K562 (cell line): ENCODE results near the gene DHX8. TPM values are rescaled to one million over a fixed set of nuclear protein-coding genes. Genes with fewer than 3 reads are reported as not detected.

ENCODE experiments used
- HCFC1 ChIP-seq: IDR thresholded peaks from 2 replicates; pipeline ENCODE4 v1.6.1; 2012; ENCODE audit warnings: low read depth, low read length, improper control_type of control experiment
- HDAC2 ChIP-seq: fragments of 450-650 bp; IDR thresholded peaks from 2 replicates; pipeline ENCODE4 v1.6.1; 2016; ENCODE audit warnings: mild to moderate bottlenecking
- HMG20B ChIP-seq: fragments of 250-450 bp; sonication (Bioruptor Pico); IDR thresholded peaks from 2 replicates; pipeline ENCODE4 v1.5.0; 2021; ENCODE audit warnings: mild to moderate bottlenecking
- MAZ ChIP-seq, 2 experiments: fragments of 450-650 bp in 1 of 2; sonication (generic) in 1 of 2; formaldehyde crosslinking; IDR thresholded peaks in 1 of 2; conservative IDR thresholded peaks in 1 of 2; 2 replicates each; pipeline versions ENCODE4 v1.4.0 to v1.5.0; 2020; ENCODE audit warnings: mild to moderate bottlenecking in 1 of 2, missing genetic modification reagents in 1 of 2
- MCM2 ChIP-seq: fragments of 450-650 bp; IDR thresholded peaks from 2 replicates; pipeline ENCODE4 v1.6.1; 2017; ENCODE audit warnings: low read depth, mild to moderate bottlenecking
- MEIS2 ChIP-seq: fragments of 450-650 bp; IDR thresholded peaks from 2 replicates; pipeline ENCODE4 v1.6.1; 2014; ENCODE audit warnings: mild to moderate bottlenecking; ENCODE audit not compliant: partially characterized antibody
- MNT ChIP-seq, 2 experiments: fragments of 450-650 bp; conservative IDR thresholded peaks; 2 replicates each; pipeline ENCODE4 v1.6.1; 2017; ENCODE audit warnings: mild to moderate bottlenecking in 2 of 2, moderate library complexity in 2 of 2
- MTA3 ChIP-seq: fragments of 450-650 bp; formaldehyde crosslinking; IDR thresholded peaks from 2 replicates; pipeline ENCODE4 v1.6.1; 2017; ENCODE audit warnings: mild to moderate bottlenecking, borderline replicate concordance
- NUFIP1 ChIP-seq: fragments of 450-650 bp; IDR thresholded peaks from 2 replicates; pipeline ENCODE4 v1.6.1; 2018; ENCODE audit not compliant: partially characterized antibody
- TRIM28 ChIP-seq: fragments of 450-650 bp; IDR thresholded peaks from 2 replicates; pipeline ENCODE4 v1.6.1; 2017
- YY1 ChIP-seq, 3 experiments: IDR thresholded peaks; 2 replicates each; pipeline ENCODE4 v1.6.1; 2011; ENCODE audit warnings: low read length in 2 of 3, mild to moderate bottlenecking in 2 of 3, moderate library complexity in 2 of 3, borderline replicate concordance in 1 of 3, control low read depth in 1 of 3, low read depth in 1 of 3; ENCODE audit not compliant: insufficient read depth in 3 of 3, insufficient replicate concordance in 2 of 3, control insufficient read depth in 1 of 3, insufficient read length in 1 of 3; ENCODE audit errors: extremely low read depth in 1 of 3
- ZNF12 ChIP-seq: sonication (generic); formaldehyde crosslinking; IDR thresholded peaks from 2 replicates; pipeline ENCODE4 v1.4.0; 2020; ENCODE audit warnings: mild to moderate bottlenecking, missing genetic modification reagents
- ZNF316 ChIP-seq: fragments of 450-650 bp; IDR thresholded peaks from 2 replicates; pipeline ENCODE4 v1.6.1; 2016
- ZNF407 ChIP-seq: fragments of 450-650 bp; IDR thresholded peaks from 2 replicates; pipeline ENCODE4 v1.6.1; 2016; ENCODE audit warnings: low read depth
- polyA plus RNA-seq, 8 experiments: library from polyadenylated mRNA; depleted of rRNA in 4 of 8; stranded (reverse) in 5 of 8; unstranded in 3 of 8; fragments of >200 nt; fragmentation: Nextera tagmentation in 2 of 8; fragmentation: Illumina TruSeq in 1 of 8; extraction: Ambion mirVana in 2 of 8; extraction: Trizol in 1 of 8; gene quantifications; 2 replicates each; pipeline versions ENCODE4 v1.2.1 to v1.2.3, GENCODE V29; 2011 to 2014; ENCODE audit warnings: inconsistent platforms in 1 of 8, missing spikeins in 1 of 8
- total RNA-seq, 7 experiments: library from RNA; depleted of rRNA in 6 of 7; stranded (reverse); fragments of >200 nt in 6 of 7; fragmentation: Illumina TruSeq in 2 of 7; extraction: Trizol in 2 of 7; gene quantifications; 2 replicates each; pipeline versions ENCODE4 v1.2.1 to v1.2.3, GENCODE V29; 2011 to 2021; ENCODE audit warnings: low replicate concordance in 1 of 7
- TF ChIP-seq, protein P1 (sequence below): fragments of 250-450 bp; sonication (Bioruptor Pico); IDR thresholded peaks from 2 replicates; pipeline ENCODE4 v1.4.0; 2020; ENCODE audit warnings: mild to moderate bottlenecking, moderate library complexity
- TF ChIP-seq, protein P2 (sequence below): sonication (generic); formaldehyde crosslinking; IDR thresholded peaks from 2 replicates; pipeline ENCODE4 v1.8.0; 2022; ENCODE audit warnings: mild to moderate bottlenecking, missing genetic modification reagents

Gene DHX8
- total and polyA plus RNA-seq, 9 of the 15 experiments (the other 6 are each of a cell fraction or from before 2014, with no cell fraction given): 16.7 to 42.5 (median 25.6) TPM

GRCh38 chr17:43556292-43556691 lies 72.5 kb downstream of the DHX8 start (continued):
- TF ChIP-seq YY1 (IDR thresholded peaks at IDR 0.05; ENCODE audit: borderline replicate concordance in 1 of 3, control insufficient read depth in 1 of 3, extremely low read depth in 1 of 3, insufficient read depth in 3 of 3, insufficient read length in 1 of 3, insufficient replicate concordance in 2 of 3, low read depth in 1 of 3, low read length in 2 of 3): no peak
- peak; percentile 65 for TF ChIP-seq MTA3
- peak; percentile 69 for TF ChIP-seq NUFIP1
- TF ChIP-seq MNT (conservative IDR thresholded peaks at IDR 0.05): peak; percentile 52 to 57
- TF ChIP-seq ZNF407: 0 out of 2 replicates have a peak, but pooled peaks have one; percentile 15
- TF ChIP-seq, protein P1, sequence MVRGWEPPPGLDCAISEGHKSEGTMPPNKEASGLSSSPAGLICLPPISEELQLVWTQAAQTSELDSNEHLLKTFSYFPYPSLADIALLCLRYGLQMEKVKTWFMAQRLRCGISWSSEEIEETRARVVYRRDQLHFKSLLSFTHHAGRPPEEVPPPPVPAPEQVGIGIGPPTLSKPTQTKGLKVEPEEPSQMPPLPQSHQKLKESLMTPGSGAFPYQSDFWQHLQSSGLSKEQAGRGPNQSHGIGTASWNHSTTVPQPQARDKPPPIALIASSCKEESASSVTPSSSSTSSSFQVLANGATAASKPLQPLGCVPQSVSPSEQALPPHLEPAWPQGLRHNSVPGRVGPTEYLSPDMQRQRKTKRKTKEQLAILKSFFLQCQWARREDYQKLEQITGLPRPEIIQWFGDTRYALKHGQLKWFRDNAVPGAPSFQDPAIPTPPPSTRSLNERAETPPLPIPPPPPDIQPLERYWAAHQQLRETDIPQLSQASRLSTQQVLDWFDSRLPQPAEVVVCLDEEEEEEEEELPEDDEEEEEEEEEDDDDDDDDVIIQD (CRISPR knock-in tag): no peak
- peak; percentile 99 for TF ChIP-seq ZNF316
- TF ChIP-seq ZNF12 (CRISPR knock-in tag): no peak
- TF ChIP-seq MAZ (CRISPR knock-in tag; conservative IDR thresholded peaks at IDR 0.05 in 1 of 2, IDR thresholded peaks at IDR 0.05 in 1 of 2): 0 out of 4 replicates have a peak, but pooled peaks of 1 of the 2 experiments have one; percentile 21
- TF ChIP-seq, protein P2, sequence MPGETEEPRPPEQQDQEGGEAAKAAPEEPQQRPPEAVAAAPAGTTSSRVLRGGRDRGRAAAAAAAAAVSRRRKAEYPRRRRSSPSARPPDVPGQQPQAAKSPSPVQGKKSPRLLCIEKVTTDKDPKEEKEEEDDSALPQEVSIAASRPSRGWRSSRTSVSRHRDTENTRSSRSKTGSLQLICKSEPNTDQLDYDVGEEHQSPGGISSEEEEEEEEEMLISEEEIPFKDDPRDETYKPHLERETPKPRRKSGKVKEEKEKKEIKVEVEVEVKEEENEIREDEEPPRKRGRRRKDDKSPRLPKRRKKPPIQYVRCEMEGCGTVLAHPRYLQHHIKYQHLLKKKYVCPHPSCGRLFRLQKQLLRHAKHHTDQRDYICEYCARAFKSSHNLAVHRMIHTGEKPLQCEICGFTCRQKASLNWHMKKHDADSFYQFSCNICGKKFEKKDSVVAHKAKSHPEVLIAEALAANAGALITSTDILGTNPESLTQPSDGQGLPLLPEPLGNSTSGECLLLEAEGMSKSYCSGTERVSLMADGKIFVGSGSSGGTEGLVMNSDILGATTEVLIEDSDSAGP (CRISPR knock-in tag): peak; percentile 89
- no peak for TF ChIP-seq HMG20B (CRISPR knock-in tag)
- no peak for TF ChIP-seq MCM2
- TF ChIP-seq HCFC1: no peak
- no peak for TF ChIP-seq TRIM28
- peak; percentile 99 for TF ChIP-seq MEIS2
- TF ChIP-seq HDAC2: peak; percentile 74
